Fibroblast of mammary gland (primary cell): ENCODE results near the gene SIMC1.

Experiments
- DNase-seq: peaks from one replicate; pipeline ENCODE4 v3.0.0-alpha.2; 2010; ENCODE audit warnings: low read depth
- H3K4me3 ChIP-seq: 2 replicates; pipeline ENCODE4 v1.5.1; 2011; ENCODE audit warnings: low read depth, mild to moderate bottlenecking, low read length, moderate library complexity; ENCODE audit not compliant: control insufficient read depth
- CTCF ChIP-seq: conservative IDR thresholded peaks from 2 replicates; pipeline ENCODE4 v1.5.1; 2011; ENCODE audit warnings: low read depth, low read length, inconsistent platforms; ENCODE audit not compliant: control insufficient read depth, insufficient read depth

Gene SIMC1

GRCh38 chr5:176355400-176356178 lies 117.4 kb downstream of the SIMC1 start:
- no peak for TF ChIP-seq CTCF
- no peak for DNase-seq
- H3K4me3 ChIP-seq = no peak overlapping the region

- no peak for TF ChIP-seq CTCF
- no peak for DNase-seq
Observed at GRCh38 chr5:176356179-176356566, 117.9 kb downstream of the SIMC1 start.

GRCh38 chr5:176359658-176360057 lies 121.4 kb downstream of the SIMC1 start:
- DNase-seq = peak; percentile 62
- no peak for TF ChIP-seq CTCF
- no peak overlapping the region for H3K4me3 ChIP-seq

More at GRCh38 chr5:176356179-176356566, 117.9 kb downstream of the SIMC1 start:
- H3K4me3 ChIP-seq = no peak overlapping the region

GRCh38 chr5:176360894-176361436 lies 122.7 kb downstream of the SIMC1 start:
- no peak for TF ChIP-seq CTCF

GRCh38 chr5:176361437-176362232 lies 123.4 kb downstream of the SIMC1 start, which contains the start of gene KIAA1191:
Gene KIAA1191 (minus strand): TSS chr5:176361764. CDS start chr5:176359508, 2,256 bp downstream.
- DNase-seq = peak; percentile 86
- peak within 1 kb of the TSS; percentile 94 for H3K4me3 ChIP-seq
- TF ChIP-seq CTCF = peak; percentile 4

More at GRCh38 chr5:176360894-176361436, 122.7 kb downstream of the SIMC1 start:
- peak; percentile 15 for DNase-seq
- peak overlapping the region; percentile 94 for H3K4me3 ChIP-seq

- no peak for TF ChIP-seq CTCF
- no peak for DNase-seq
- peak overlapping the region; percentile 94 for H3K4me3 ChIP-seq
Observed at GRCh38 chr5:176362233-176362490, 123.9 kb downstream of the SIMC1 start.
